NCI-H1694 treated with DMSO at 0.1 percent for 48 hours (cell line): ENCODE measurements around the gene CPAMD8.

Experiments used
- DNase-seq: peaks from one replicate; lab custom pipeline; 2025; lab: John Stamatoyannopoulos, UW

CPAMD8 gene

GRCh38 chr19:16917401-16917800 lies 109.2 kb downstream of the CPAMD8 start:
- no peak for DNase-seq

GRCh38 chr19:16915734-16916133 lies 110.9 kb downstream of the CPAMD8 start:
- no peak for DNase-seq

- no peak for DNase-seq
Observed at GRCh38 chr19:16915135-16915534, 111.5 kb downstream of the CPAMD8 start.

GRCh38 chr19:16914421-16914820 lies 112.2 kb downstream of the CPAMD8 start:
- DNase-seq = no peak

- no peak for DNase-seq
Observed at GRCh38 chr19:16912780-16913179, 113.8 kb downstream of the CPAMD8 start.

- no peak for DNase-seq
Observed at GRCh38 chr19:16911046-16911445, 115.6 kb downstream of the CPAMD8 start.

- no peak for DNase-seq
Observed at GRCh38 chr19:16908759-16909158, 117.9 kb downstream of the CPAMD8 start.

GRCh38 chr19:16904599-16904998 lies 122.0 kb downstream of the CPAMD8 start:
- DNase-seq = no peak

GRCh38 chr19:16903347-16903746 lies 123.3 kb downstream of the CPAMD8 start:
- DNase-seq = no peak

GRCh38 chr19:16902545-16902944 lies 124.1 kb downstream of the CPAMD8 start:
- DNase-seq = no peak

- no peak for DNase-seq
Observed at GRCh38 chr19:16901491-16902175, 125.0 kb downstream of the CPAMD8 start.

GRCh38 chr19:16899566-16900075 lies 127.0 kb downstream of the CPAMD8 start:
- DNase-seq = no peak

- no peak for DNase-seq
Observed at GRCh38 chr19:16898361-16899015, 128.1 kb downstream of the CPAMD8 start.

GRCh38 chr19:16897856-16898161 lies 128.8 kb downstream of the CPAMD8 start:
- DNase-seq = no peak

- no peak for DNase-seq
Observed at GRCh38 chr19:16897029-16897855, 129.4 kb downstream of the CPAMD8 start.

GRCh38 chr19:16896146-16897028 lies 130.2 kb downstream of the CPAMD8 start:
- DNase-seq = no peak

- DNase-seq = no peak
Observed at GRCh38 chr19:16895467-16896145, 131.0 kb downstream of the CPAMD8 start.

- DNase-seq = no peak
Observed at GRCh38 chr19:16894080-16894479, 132.5 kb downstream of the CPAMD8 start.

GRCh38 chr19:16893686-16893989 lies 133.0 kb downstream of the CPAMD8 start:
- no peak for DNase-seq

- no peak for DNase-seq
Observed at GRCh38 chr19:16892868-16893685, 133.5 kb downstream of the CPAMD8 start.

GRCh38 chr19:16892436-16892835 lies 134.2 kb downstream of the CPAMD8 start:
- DNase-seq = no peak
